HL-60 (cell line): ENCODE data around the gene SUMO2.
"Not testable (repeated sequence)": the region's sequence is repeated elsewhere in the genome, so short reads cannot be mapped to it uniquely, and the experiment has no call there.

ENCODE experiments used
- DNase-seq, 2 experiments: peaks; one replicate each; pipeline ENCODE4 v3.0.0-alpha.2; 2010 to 2020; ENCODE audit warnings: low read depth in 1 of 2, low spot score in 1 of 2
- H3K27ac ChIP-seq: fragments of 250-450 bp; sonication (Bioruptor Pico); replicated peaks from 2 replicates; pipeline ENCODE4 v1.5.1; 2020; ENCODE audit warnings: mild to moderate bottlenecking, moderate library complexity
- H3K27me3 ChIP-seq: fragments of 250-450 bp; sonication (Bioruptor Pico); 2 replicates; pipeline ENCODE4 v1.5.1; 2021; ENCODE audit warnings: mild to moderate bottlenecking, moderate library complexity; ENCODE audit not compliant: insufficient read depth, poor library complexity, severe bottlenecking
- H3K4me3 ChIP-seq: replicated peaks from 2 replicates; pipeline ENCODE4 v1.5.1; 2011; ENCODE audit warnings: mild to moderate bottlenecking, control low read depth, low read length; ENCODE audit not compliant: insufficient read depth
- CTCF ChIP-seq: IDR thresholded peaks from one replicate; pipeline ENCODE4 v1.5.1; 2011; ENCODE audit warnings: low read length, control low read depth, inconsistent platforms; ENCODE audit not compliant: insufficient read depth
- GABPA ChIP-seq: IDR thresholded peaks from 2 replicates; pipeline ENCODE4 v1.6.1; 2012; ENCODE audit warnings: low read depth
- POLR2AphosphoS5 ChIP-seq: IDR thresholded peaks from 2 replicates; pipeline ENCODE4 v1.6.1; 2012; ENCODE audit warnings: low read depth
- REST ChIP-seq: IDR thresholded peaks from 2 replicates; pipeline ENCODE4 v1.6.1; 2012; ENCODE audit warnings: low read depth; ENCODE audit not compliant: insufficient replicate concordance
- SPI1 ChIP-seq: IDR thresholded peaks from 2 replicates; pipeline ENCODE4 v1.6.1; 2012; ENCODE audit warnings: low read depth, mild to moderate bottlenecking, borderline replicate concordance

The SUMO2 gene

GRCh38 chr17:75128694-75129505 is 53.9 kb downstream of the SUMO2 start:
- no peaks in the 10 kb centered on the region for H3K27me3 ChIP-seq
- no peak overlapping the region for H3K27ac ChIP-seq
- no peak for DNase-seq
- H3K4me3 ChIP-seq = no peak overlapping the region
- no peak for TF ChIP-seq REST
- TF ChIP-seq SPI1 = no peak
- TF ChIP-seq POLR2AphosphoS5 = no peak; the same call in none of the 2 replicates
- no peak for TF ChIP-seq CTCF
- TF ChIP-seq GABPA = no peak

- not testable (repeated sequence) for H3K4me3 ChIP-seq, DNase-seq, H3K27ac ChIP-seq, H3K27me3 ChIP-seq
These were observed 54.8 kb downstream of the SUMO2 start for GRCh38 chr17:75127936-75128335.

GRCh38 chr17:75126954-75127353 is 55.8 kb downstream of the SUMO2 start:
- Histone ChIP-seq H3K27ac (no peak overlapping the region), H3K27me3 (no peaks in the 10 kb centered on the region), H3K4me3 (no peak overlapping the region)
- TF ChIP-seq REST = no peak
- no peak for TF ChIP-seq POLR2AphosphoS5
- TF ChIP-seq GABPA = no peak
- no peak for TF ChIP-seq SPI1
- no peak for TF ChIP-seq CTCF
- DNase-seq = no peak

- Histone ChIP-seq H3K27me3 (no peaks in the 10 kb centered on the region), H3K4me3 (no peak overlapping the region), H3K27ac (peak overlapping the region; percentile 23; the same call in 1 of the 2 replicates)
- TF ChIP-seq REST = no peak
- TF ChIP-seq SPI1 = no peak
- TF ChIP-seq POLR2AphosphoS5 = no peak
- no peak for TF ChIP-seq GABPA
- no peak for TF ChIP-seq CTCF
- DNase-seq = peak in 1 of 2 experiments; percentile 52
These were observed 56.8 kb downstream of the SUMO2 start for GRCh38 chr17:75125984-75126383.
